Suprapubic skin (tissue), 4 donors: Measurements from ENCODE around the gene ATP6V0B. TPM values are rescaled to one million over a fixed set of nuclear protein-coding genes. Genes with fewer than 3 reads are reported as not detected.

ENCODE experiments used
- DNase-seq, 2 donors: peaks; one replicate each; pipeline ENCODE4 v3.0.0-alpha.2; 2019; ENCODE audit warnings: low spot score in 2 of 2
- H3K27ac ChIP-seq: fragments of 200-600 bp; sonication (generic); one replicate; pipeline ENCODE4 v1.5.1; 2019
- H3K27me3 ChIP-seq: fragments of 200-600 bp; sonication (generic); one replicate; pipeline ENCODE4 v1.5.1; 2019
- H3K36me3 ChIP-seq: fragments of 200-600 bp; sonication (generic); one replicate; pipeline ENCODE4 v1.5.1; 2019
- H3K4me1 ChIP-seq: fragments of 200-600 bp; sonication (generic); one replicate; pipeline ENCODE4 v1.5.1; 2019
- H3K4me3 ChIP-seq: fragments of 200-600 bp; sonication (generic); one replicate; pipeline ENCODE4 v1.5.1; 2019; ENCODE audit warnings: mild to moderate bottlenecking
- H3K9me3 ChIP-seq: fragments of 200-600 bp; sonication (generic); one replicate; pipeline ENCODE4 v1.5.1; 2019
- CTCF ChIP-seq, 2 donors: fragments of 200-600 bp in 1 of 2; fragments of 450-650 bp in 1 of 2; sonication (generic) in 1 of 2; IDR thresholded peaks; one replicate each; pipeline ENCODE4 v1.5.1; 2016 to 2019; ENCODE audit warnings: antibody characterized with exemption in 2 of 2, mild to moderate bottlenecking in 1 of 2, moderate library complexity in 1 of 2
- EP300 ChIP-seq: sonication (generic); formaldehyde crosslinking; IDR thresholded peaks from one replicate; pipeline ENCODE4 v1.6.1; 2017; ENCODE audit warnings: antibody characterized with exemption
- POLR2A ChIP-seq, 2 donors: fragments of 450-650 bp; IDR thresholded peaks; one replicate each; pipeline ENCODE4 v1.6.1; 2017; ENCODE audit warnings: antibody characterized with exemption in 2 of 2, mild to moderate bottlenecking in 2 of 2, moderate library complexity in 2 of 2
- POLR2AphosphoS5 ChIP-seq, 3 donors: sonication (generic); formaldehyde crosslinking; IDR thresholded peaks; one replicate each; pipeline ENCODE4 v1.6.1; 2017; ENCODE audit warnings: antibody characterized with exemption in 3 of 3
- whole genome bisulfite sequencing: methylation state at CpG from one replicate; pipeline ENCODE4 v1.1.5; 2018; 5-methylcytosine and 5-hydroxymethylcytosine counted together
- total RNA-seq, 4 donors: library from RNA; depleted of rRNA; stranded (reverse); fragments of >200 nt; gene quantifications; one replicate each; pipeline ENCODE4 v1.1.0, GENCODE V29; 2016

ATP6V0B gene
- total RNA-seq, 4 donors from 2014 or later: 95.2 to 193 (median 150) TPM

DNA sequence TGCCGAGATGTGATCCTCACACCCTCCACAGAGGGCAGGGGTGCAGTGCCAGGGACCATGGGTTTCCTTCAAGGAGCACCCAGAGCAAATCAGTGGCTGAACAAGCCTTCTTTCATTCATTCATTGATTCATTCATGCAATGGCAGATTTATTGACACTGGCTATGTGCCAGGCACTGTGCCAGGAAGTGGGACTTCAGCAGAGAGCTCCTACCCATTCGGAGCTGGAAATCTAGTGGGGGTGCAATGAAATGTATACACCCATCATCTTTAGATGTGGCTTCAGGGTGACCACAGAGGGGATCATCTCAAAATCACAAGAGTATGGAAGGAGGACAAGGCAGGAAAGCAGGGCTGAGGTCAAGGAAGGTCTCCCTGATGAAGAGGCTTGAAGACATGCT lies 37.6 kb downstream of the ATP6V0B start:
- H3K9me3 ChIP-seq: no peaks in the 10 kb centered on the region
- 60% methylated on average over 2 of the region's 2 CpGs for WGBS

DNA sequence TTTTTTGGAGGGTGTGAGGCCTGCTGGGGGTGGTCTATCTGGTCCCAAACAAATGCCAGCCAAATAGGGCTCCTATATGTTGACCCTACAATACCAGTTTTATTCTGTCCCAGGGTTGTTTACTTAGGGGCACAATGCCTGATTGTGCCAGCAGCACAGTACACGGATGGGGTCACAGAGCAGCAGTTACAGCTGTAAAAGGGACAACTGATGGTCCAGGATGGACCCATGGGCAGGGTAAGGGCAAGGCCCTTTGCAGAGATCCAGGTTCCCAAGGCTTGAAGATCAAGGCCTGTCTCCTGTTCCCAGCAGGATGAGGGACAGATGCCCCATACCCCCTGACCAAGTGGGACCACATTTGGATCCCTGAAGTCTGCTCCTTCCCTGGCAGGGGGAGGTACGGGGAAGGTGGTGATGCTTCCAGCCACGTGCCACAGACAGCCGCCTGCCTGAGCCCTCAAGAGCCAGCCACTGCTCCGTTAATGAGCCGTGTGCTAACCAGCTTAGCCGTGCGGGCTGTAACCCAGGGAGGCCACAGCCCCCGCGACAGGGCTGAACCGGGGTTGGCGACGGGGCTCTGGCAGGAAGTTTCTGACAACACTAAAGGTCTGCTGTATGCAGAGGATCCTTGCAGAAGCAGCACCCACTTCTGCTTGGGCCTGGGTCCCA lies 38.3 kb downstream of the ATP6V0B start:
- WGBS: 69% methylated on average over 1 of the region's 13 CpGs
- Histone ChIP-seq H3K4me3 (no peak overlapping the region), H3K36me3 (peaks cover 14% of the 10 kb centered on the region), H3K9me3 (no peaks in the 10 kb centered on the region), H3K4me1 (peaks cover 28% of the 10 kb centered on the region), H3K27ac (no peak overlapping the region), H3K27me3 (no peaks in the 10 kb centered on the region)
- TF ChIP-seq EP300 (no peak), POLR2A (IDR thresholded peaks at IDR 0.05) (no peak), POLR2AphosphoS5 (IDR thresholded peaks at IDR 0.05) (no peak), CTCF (IDR thresholded peaks at IDR 0.05) (no peak)
- DNase-seq: no peak

More for the DNA sequence above, 37.6 kb downstream of the ATP6V0B start:
- no peak for DNase-seq
- H3K4me3 ChIP-seq: no peak overlapping the region
- H3K36me3 ChIP-seq: peaks cover 8% of the 10 kb centered on the region
- TF ChIP-seq EP300: no peak
- no peak for TF ChIP-seq POLR2AphosphoS5 (IDR thresholded peaks at IDR 0.05)
- TF ChIP-seq CTCF (IDR thresholded peaks at IDR 0.05): no peak
- no peak for TF ChIP-seq POLR2A (IDR thresholded peaks at IDR 0.05)
- peaks cover 28% of the 10 kb centered on the region for H3K4me1 ChIP-seq
- no peaks in the 10 kb centered on the region for H3K27me3 ChIP-seq
- no peak overlapping the region for H3K27ac ChIP-seq

DNA sequence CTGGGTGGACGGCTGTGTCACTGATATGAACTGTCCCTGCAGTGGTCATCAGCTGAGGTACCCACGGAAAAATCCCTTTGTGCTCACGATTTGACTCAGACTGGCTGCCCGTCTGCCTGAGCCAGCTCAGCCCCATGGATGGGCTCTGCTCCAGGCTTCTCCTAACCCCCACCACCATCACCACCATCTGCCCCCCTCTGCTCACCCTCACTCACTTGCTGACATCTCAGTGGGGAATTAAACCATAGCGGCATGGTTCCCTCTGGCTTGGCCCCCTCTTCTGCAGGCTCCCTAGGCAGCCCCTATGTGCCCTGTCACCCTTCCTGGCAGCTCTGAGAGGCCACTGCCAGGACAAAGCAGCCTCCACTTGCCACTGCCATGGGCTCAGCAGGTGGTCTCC lies 39.2 kb downstream of the ATP6V0B start:
- H3K36me3 ChIP-seq: peaks cover 15% of the 10 kb centered on the region
- 67% methylated on average over 5 of the region's 5 CpGs for WGBS
- peaks cover 28% of the 10 kb centered on the region for H3K4me1 ChIP-seq
- TF ChIP-seq CTCF (IDR thresholded peaks at IDR 0.05) (no peak), EP300 (no peak), POLR2A (IDR thresholded peaks at IDR 0.05) (no peak), POLR2AphosphoS5 (IDR thresholded peaks at IDR 0.05) (no peak)
- DNase-seq: no peak
- no peak overlapping the region for H3K4me3 ChIP-seq
- H3K27ac ChIP-seq: no peak overlapping the region
- H3K9me3 ChIP-seq: no peaks in the 10 kb centered on the region
- H3K27me3 ChIP-seq: no peaks in the 10 kb centered on the region

DNA sequence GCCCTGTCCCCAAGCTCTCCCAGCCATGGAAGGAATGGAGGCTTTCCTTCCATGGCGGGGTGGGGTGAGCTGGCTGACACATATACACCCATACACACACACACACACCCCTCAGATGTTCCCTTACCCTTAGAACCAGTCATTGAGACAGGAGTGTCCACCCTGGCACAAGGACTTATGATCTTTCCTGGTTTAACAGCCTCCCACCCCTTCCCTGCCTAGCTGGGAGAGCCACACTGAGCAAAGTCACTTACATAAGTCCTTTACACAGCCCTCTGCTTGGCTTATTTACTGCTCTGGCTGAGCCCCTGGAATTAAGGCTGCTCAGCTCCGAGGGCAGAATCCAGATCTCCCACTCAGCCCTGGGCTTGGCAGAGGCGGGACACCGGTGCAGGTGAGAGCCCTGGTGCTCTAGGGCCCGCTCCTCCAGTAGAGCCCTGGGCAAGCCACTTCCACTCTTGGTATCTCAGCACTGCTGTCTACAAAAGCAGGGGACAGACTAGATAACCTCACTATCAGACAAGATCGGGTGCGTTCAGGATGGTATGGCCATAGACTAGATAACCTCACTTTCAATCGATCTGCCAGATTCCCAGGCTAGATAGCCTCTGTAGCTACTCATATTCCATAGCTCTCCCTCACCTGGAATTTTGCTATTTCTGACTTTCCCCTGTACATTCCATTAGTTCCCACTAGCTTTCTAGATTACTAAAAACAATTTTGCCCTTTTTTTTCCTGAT lies 39.8 kb downstream of the ATP6V0B start:
- 77% methylated on average over 8 of the region's 8 CpGs for WGBS
- peaks cover 14% of the 10 kb centered on the region for H3K36me3 ChIP-seq
- H3K27me3 ChIP-seq: no peaks in the 10 kb centered on the region
- peaks cover 29% of the 10 kb centered on the region for H3K4me1 ChIP-seq
- H3K9me3 ChIP-seq: no peaks in the 10 kb centered on the region
- no peak for DNase-seq
- H3K27ac ChIP-seq: no peak overlapping the region
- TF ChIP-seq CTCF (IDR thresholded peaks at IDR 0.05) (no peak), POLR2AphosphoS5 (IDR thresholded peaks at IDR 0.05) (no peak), EP300 (no peak), POLR2A (IDR thresholded peaks at IDR 0.05) (no peak)
- no peak overlapping the region for H3K4me3 ChIP-seq

GRCh38 chr1:44015206-44015605 lies 40.4 kb downstream of the ATP6V0B start:
- Histone ChIP-seq H3K4me1 (peaks cover 35% of the 10 kb centered on the region), H3K27ac (no peak overlapping the region), H3K36me3 (peaks cover 8% of the 10 kb centered on the region), H3K9me3 (no peaks in the 10 kb centered on the region), H3K4me3 (no peak overlapping the region), H3K27me3 (no peaks in the 10 kb centered on the region)
- TF ChIP-seq EP300 (no peak), POLR2A (IDR thresholded peaks at IDR 0.05) (no peak), CTCF (IDR thresholded peaks at IDR 0.05) (no peak), POLR2AphosphoS5 (IDR thresholded peaks at IDR 0.05) (no peak)
- no peak for DNase-seq
- 55% methylated on average over 3 of the region's 3 CpGs for WGBS
